H1 (cell line): ENCODE results near the gene DPM3. TPM values are rescaled to one million over a fixed set of nuclear protein-coding genes. Genes with fewer than 3 reads are reported as not detected.

Source experiments
- CTCF ChIA-PET: fragments of 300-600 bp; sonication (Branson Sonifier 250); formaldehyde crosslinking; loops from one replicate; lab custom pipeline; 2021; ENCODE audit not compliant: partially characterized antibody; lab: Charles Lee
- POLR2A ChIA-PET: fragments of 300-600 bp; sonication (Branson Sonifier 250); formaldehyde crosslinking; loops from one replicate; lab custom pipeline; 2021; ENCODE audit warnings: inconsistent platforms; ENCODE audit not compliant: partially characterized antibody; lab: Charles Lee
- DNase-seq, 2 experiments: peaks; one replicate each; pipeline versions ENCODE4 v3.0.0 to v3.0.0-alpha.2; 2010 to 2022; ENCODE audit warnings: low spot score in 2 of 2, low read depth in 1 of 2, mixed read lengths in 1 of 2
- FAIRE-seq: peaks from 2 replicates; lab custom pipeline; 2011; peaks lifted over from hg19 to GRCh38; lab: Jason Lieb, UNC
- H2AFZ ChIP-seq: 2 replicates; pipeline ENCODE4 v1.8.1; 2012; ENCODE audit warnings: low read length, inconsistent platforms
- H2AK5ac ChIP-seq: 2 replicates; pipeline ENCODE4 v1.6.1; 2013; ENCODE audit warnings: low read depth, low read length
- H2BK120ac ChIP-seq: replicated peaks from 2 replicates; pipeline ENCODE3; 2013; ENCODE audit warnings: low read depth, low read length, inconsistent platforms
- H2BK12ac ChIP-seq: 2 replicates; pipeline ENCODE4 v1.6.1; 2013; ENCODE audit warnings: low read depth, low read length
- H2BK15ac ChIP-seq: 2 replicates; pipeline ENCODE4 v1.6.1; 2013; ENCODE audit warnings: low read length
- H2BK20ac ChIP-seq: 2 replicates; pipeline ENCODE4 v1.6.1; 2013; ENCODE audit warnings: low read length
- H2BK5ac ChIP-seq: 2 replicates; pipeline ENCODE4 v1.6.1; 2013; ENCODE audit warnings: low read depth, low read length
- H3K14ac ChIP-seq: 2 replicates; pipeline ENCODE4 v1.6.1; 2013; ENCODE audit warnings: inconsistent platforms; ENCODE audit not compliant: insufficient read length
- H3K18ac ChIP-seq: 2 replicates; pipeline ENCODE4 v1.6.1; 2013; ENCODE audit warnings: low read length; ENCODE audit errors: extremely low read depth
- H3K23ac ChIP-seq: 2 replicates; pipeline ENCODE4 v1.6.1; 2013; ENCODE audit warnings: inconsistent platforms; ENCODE audit not compliant: insufficient read length
- H3K23me2 ChIP-seq: 2 replicates; pipeline ENCODE4 v1.6.1; 2013; ENCODE audit warnings: low read depth, low read length
- H3K27ac ChIP-seq: 2 replicates; pipeline ENCODE4 v1.6.1; 2011; ENCODE audit warnings: low read depth, low read length, inconsistent platforms
- H3K27me3 ChIP-seq, 4 experiments: replicated peaks in 1 of 4; 1 replicate in 1 of 4; 2 replicates in 3 of 4; pipeline versions ENCODE4 v1.6.1 to v1.8.1; 2011 to 2013; ENCODE audit warnings: low read length in 3 of 4, mild to moderate bottlenecking in 3 of 4, inconsistent platforms in 2 of 4, mixed read lengths in 2 of 4, moderate library complexity in 1 of 4; ENCODE audit not compliant: control insufficient read depth in 3 of 4, insufficient read depth in 3 of 4; ENCODE audit errors: extremely low read depth in 1 of 4
- H3K36me3 ChIP-seq, 4 experiments: 2 replicates each; pipeline versions ENCODE4 v1.6.1 to v1.8.1; 2011 to 2013; ENCODE audit warnings: mild to moderate bottlenecking in 4 of 4, low read length in 3 of 4, moderate library complexity in 2 of 4, control low read depth in 1 of 4, inconsistent platforms in 1 of 4; ENCODE audit not compliant: insufficient read depth in 4 of 4, control insufficient read depth in 2 of 4
- H3K4ac ChIP-seq: replicated peaks from 2 replicates; pipeline ENCODE3; 2013; ENCODE audit warnings: low read length, low read depth, mixed read lengths, inconsistent platforms; ENCODE audit not compliant: insufficient read length
- H3K4me1 ChIP-seq, 4 experiments: replicated peaks in 1 of 4; 1 replicate in 1 of 4; 2 replicates in 3 of 4; pipeline versions ENCODE4 v1.6.1 to v1.8.1; 2011 to 2013; ENCODE audit warnings: low read length in 3 of 4, inconsistent platforms in 2 of 4, mixed read lengths in 1 of 4; ENCODE audit not compliant: insufficient read depth in 4 of 4, control insufficient read depth in 3 of 4
- H3K4me2 ChIP-seq, 2 experiments: 2 replicates each; pipeline versions ENCODE4 v1.6.1 to v1.8.1; 2011 to 2013; ENCODE audit warnings: low read depth in 2 of 2, low read length in 2 of 2, control low read depth in 1 of 2, inconsistent platforms in 1 of 2, mild to moderate bottlenecking in 1 of 2; ENCODE audit not compliant: insufficient read depth in 1 of 2
- H3K4me3 ChIP-seq, 4 experiments: fragments of 200-600, 300-600 bp in 1 of 4; sonication (generic), shearing (Covaris generic), sonication (Bioruptor Twin) in 1 of 4; 2 replicates each; pipeline versions ENCODE4 v1.5.1 to v1.8.1; 2011 to 2016; ENCODE audit warnings: low read length in 4 of 4, low read depth in 3 of 4, control low read depth in 2 of 4, inconsistent platforms in 2 of 4, mild to moderate bottlenecking in 2 of 4, mixed read lengths in 1 of 4, moderate library complexity in 1 of 4; ENCODE audit not compliant: insufficient read depth in 2 of 4; ENCODE audit errors: extremely low read depth in 1 of 4
- H3K56ac ChIP-seq: replicated peaks from 2 replicates; pipeline ENCODE3; 2013; ENCODE audit warnings: low read depth, mild to moderate bottlenecking, mixed read lengths, low read length, inconsistent platforms; ENCODE audit not compliant: insufficient read length
- H3K79me1 ChIP-seq: 2 replicates; pipeline ENCODE4 v1.6.1; 2013; ENCODE audit warnings: low read depth, low read length, control low read depth
- H3K79me2 ChIP-seq, 2 experiments: 2 replicates each; pipeline versions ENCODE4 v1.6.1 to v1.8.1; 2012 to 2013; ENCODE audit warnings: low read length in 2 of 2, mild to moderate bottlenecking in 2 of 2, inconsistent platforms in 1 of 2; ENCODE audit not compliant: insufficient read depth in 2 of 2, control insufficient read depth in 1 of 2
- H3K9ac ChIP-seq, 4 experiments: replicated peaks in 1 of 4; 1 replicate in 1 of 4; 2 replicates in 3 of 4; pipeline versions ENCODE4 v1.6.1 to v1.8.1; 2011 to 2013; ENCODE audit warnings: low read depth in 3 of 4, low read length in 3 of 4, control low read depth in 2 of 4, mild to moderate bottlenecking in 2 of 4, moderate library complexity in 2 of 4, inconsistent platforms in 1 of 4; ENCODE audit errors: extremely low read depth in 1 of 4
- H3K9me3 ChIP-seq, 2 experiments: 2 replicates each; pipeline versions ENCODE4 v1.6.1 to v1.8.1; 2012 to 2013; ENCODE audit warnings: mild to moderate bottlenecking in 2 of 2, moderate library complexity in 2 of 2, control low read depth in 1 of 2, inconsistent platforms in 1 of 2, low read depth in 1 of 2, low read length in 1 of 2, mixed read lengths in 1 of 2; ENCODE audit not compliant: insufficient read depth in 2 of 2
- H4K20me1 ChIP-seq, 2 experiments: replicated peaks in 1 of 2; 2 replicates each; pipeline versions ENCODE3 to v1.8.1; 2011 to 2013; ENCODE audit warnings: inconsistent platforms in 2 of 2, low read length in 2 of 2, mild to moderate bottlenecking in 1 of 2; ENCODE audit not compliant: insufficient read depth in 2 of 2, control insufficient read depth in 1 of 2
- H4K5ac ChIP-seq: 2 replicates; pipeline ENCODE4 v1.6.1; 2013; ENCODE audit warnings: low read length, low read depth, mixed read lengths, inconsistent platforms; ENCODE audit not compliant: insufficient read length
- H4K8ac ChIP-seq: 2 replicates; pipeline ENCODE4 v1.8.0; 2013; ENCODE audit warnings: mild to moderate bottlenecking, moderate library complexity, low read length, inconsistent platforms; ENCODE audit not compliant: insufficient read depth; ENCODE audit errors: extremely low read depth
- H4K91ac ChIP-seq: replicated peaks from 2 replicates; pipeline ENCODE3; 2013; ENCODE audit warnings: low read length, mixed read lengths, inconsistent platforms; ENCODE audit not compliant: insufficient read length
- ASH2L ChIP-seq: fragments of 200-600, 300-600 bp; sonication (generic); IDR thresholded peaks from one replicate; pipeline ENCODE4 v1.7.1; 2017; ENCODE audit warnings: low read length
- CBX8 ChIP-seq: fragments of 300-800, 300-1000 bp; sonication (generic); IDR thresholded peaks from 2 replicates; pipeline ENCODE4 v1.7.1; 2016; ENCODE audit warnings: low read depth, low read length, borderline replicate concordance
- GABPA ChIP-seq: IDR thresholded peaks from 2 replicates; pipeline ENCODE4 v1.6.1; 2011; ENCODE audit warnings: mild to moderate bottlenecking, low read length, moderate library complexity, borderline replicate concordance; ENCODE audit not compliant: insufficient read depth
- JUND ChIP-seq: IDR thresholded peaks from 2 replicates; pipeline ENCODE4 v1.6.1; 2011; ENCODE audit warnings: mild to moderate bottlenecking, improper control_type of control experiment, low read length
- NRF1 ChIP-seq: IDR thresholded peaks from 2 replicates; pipeline ENCODE4 v1.6.1; 2011; ENCODE audit warnings: mild to moderate bottlenecking, low read depth, low read length, improper control_type of control experiment
- RAD21 ChIP-seq, 2 experiments: IDR thresholded peaks in 1 of 2; conservative IDR thresholded peaks in 1 of 2; 2 replicates each; pipeline ENCODE4 v1.6.1; 2011; ENCODE audit warnings: low read depth in 2 of 2, low read length in 2 of 2, improper control_type of control experiment in 1 of 2, inconsistent platforms in 1 of 2, mild to moderate bottlenecking in 1 of 2, moderate library complexity in 1 of 2
- RBBP5 ChIP-seq: IDR thresholded peaks from 2 replicates; pipeline ENCODE4 v1.7.1; 2012; ENCODE audit warnings: low read depth, mild to moderate bottlenecking, inconsistent platforms, low read length, moderate library complexity, borderline replicate concordance
- RXRA ChIP-seq: IDR thresholded peaks from 2 replicates; pipeline ENCODE4 v1.6.1; 2011; ENCODE audit warnings: low read depth, mild to moderate bottlenecking, low read length, moderate library complexity; ENCODE audit not compliant: insufficient read depth
- SAP30 ChIP-seq: fragments of 300-600 bp; sonication (generic); IDR thresholded peaks from 2 replicates; pipeline ENCODE4 v1.7.1; 2012; ENCODE audit warnings: low read length, moderate library complexity, mild to moderate bottlenecking, inconsistent platforms; ENCODE audit not compliant: insufficient read depth, insufficient replicate concordance
- TEAD4 ChIP-seq: IDR thresholded peaks from 2 replicates; pipeline ENCODE4 v1.6.1; 2012; ENCODE audit warnings: low read depth, low read length, inconsistent platforms, mixed read lengths
- ZNF274 ChIP-seq: IDR thresholded peaks from 2 replicates; pipeline ENCODE4 v1.7.0; 2012; ENCODE audit warnings: low read length, borderline replicate concordance; ENCODE audit errors: extremely low read depth
- WGBS, 2 experiments: shearing (Covaris generic) in 1 of 2; methylation state at CpG; one replicate each; pipeline versions ENCODE4 v1.1.6 to v1.1.7; 2013 to 2015; ENCODE audit warnings: low lambda C conversion rate in 2 of 2, mixed read lengths in 2 of 2, inconsistent platforms in 1 of 2, low coverage in 1 of 2, missing lambda C conversion rate in 1 of 2; ENCODE audit not compliant: insufficient replicate concordance in 2 of 2, insufficient coverage in 1 of 2, insufficient read length in 1 of 2; ENCODE audit errors: extremely low coverage in 1 of 2, missing lambda C conversion rate in 1 of 2; 5-methylcytosine and 5-hydroxymethylcytosine counted together
- polyA plus RNA-seq, 7 experiments: library from polyadenylated mRNA; depleted of rRNA in 3 of 7; stranded (reverse) in 5 of 7; unstranded in 2 of 7; fragments of >200 nt in 5 of 7; fragments of 200-250 nt in 2 of 7; gene quantifications; 1 replicate in 5 of 7; 2 replicates in 1 of 7; 4 replicates in 1 of 7; pipeline versions ENCODE4 v1.2.1 to v1.2.3, GENCODE V29; 2011 to 2013; ENCODE audit warnings: missing spikeins in 2 of 7, mixed read lengths in 2 of 7
- total RNA-seq: library from RNA; stranded (reverse); fragmentation: NEBNext Ultra II Directional; extraction: Animal tissue kit (Norgen Biotek cat#: 25700); gene quantifications from 2 replicates; pipeline ENCODE4 v1.2.1, GENCODE V29; 2021

Gene DPM3
- total and polyA plus RNA-seq, 2 of the 8 experiments (the other 6 are each of a cell fraction or from before 2014, with no cell fraction given): 44.8 to 227 TPM

DNA sequence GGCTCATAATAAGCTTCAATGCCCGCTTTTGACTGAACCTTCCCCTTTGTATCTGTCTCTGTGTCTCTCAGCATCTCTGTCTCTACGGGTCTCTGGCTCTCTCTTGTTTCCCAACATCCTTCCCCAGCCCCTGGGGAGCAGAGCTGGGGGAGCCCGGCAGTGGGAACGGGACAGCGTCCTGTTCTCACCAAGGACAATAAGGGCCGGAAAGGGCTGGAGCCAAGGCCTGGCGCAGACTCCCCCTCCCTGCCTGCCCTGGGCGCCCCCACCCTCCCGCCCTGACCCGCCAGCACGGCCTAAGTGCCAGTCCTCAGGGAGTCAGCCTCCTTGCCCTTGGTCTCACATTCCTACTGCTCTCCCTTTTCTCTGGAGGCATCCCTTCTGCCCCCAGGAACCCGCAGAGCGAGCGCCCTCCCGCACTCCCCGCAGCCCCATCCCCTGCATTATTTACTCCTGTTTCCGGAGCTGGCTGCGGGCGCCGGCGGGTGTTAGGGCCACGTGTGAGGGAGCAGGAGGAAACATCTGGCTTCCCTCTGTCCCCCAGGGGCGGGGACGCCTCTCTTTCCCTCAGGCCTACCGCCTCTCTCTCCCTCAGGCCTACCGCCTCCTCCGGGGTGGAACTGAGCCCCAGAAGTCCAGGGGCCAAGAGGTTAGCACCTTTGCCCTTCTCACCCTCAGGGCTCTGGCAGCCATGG lies 26.3 kb upstream of the DPM3 start:
- Histone ChIP-seq H3K36me3 (peaks cover 0 to 10% (median 7%) of the 10 kb centered on the region in 4 experiments; a peak in 4 of 8 replicates), H3K23me2 (peaks cover 11% of the 10 kb centered on the region), H3K79me2 (peaks cover 0 to 2% of the 10 kb centered on the region in 2 experiments; a peak in 1 of 4 replicates), H4K8ac (peak overlapping the region; percentile 42), H2BK15ac (peak overlapping the region; percentile 100; the same call in 1 of the 2 replicates), H2BK5ac (peak overlapping the region; percentile 60; the same call in 1 of the 2 replicates), H2AK5ac (no peak overlapping the region), H2BK120ac (no peak overlapping the region), H3K4ac (peak overlapping the region; percentile 71), H4K5ac (peak overlapping the region; percentile 46), H4K91ac (peak overlapping the region; percentile 75), H2AFZ (peak overlapping the region; percentile 37), H3K79me1 (no peaks in the 10 kb centered on the region), H3K9ac (0 out of 7 replicates have a peak overlapping the region, but pooled peaks of 1 of the 4 experiments have one; percentile 8), H3K4me3 (peak overlapping the region; percentile 28 to 71 (median 32); a peak in 6 of 8 replicates), H3K27me3 (no peaks in the 10 kb centered on the region), H3K27ac (no peak overlapping the region), H3K18ac (peak overlapping the region; percentile 73), H3K4me1 (peaks cover 2 to 17% (median 13%) of the 10 kb centered on the region in 4 experiments), H3K23ac (no peak overlapping the region), H4K20me1 (no peaks in the 10 kb centered on the region), H2BK12ac (peak overlapping the region; percentile 87; the same call in 1 of the 2 replicates), H3K56ac (no peak overlapping the region), H3K14ac (no peak overlapping the region), H2BK20ac (0 out of 2 replicates have a peak overlapping the region, but pooled peaks have one; percentile 2), H3K4me2 (peak overlapping the region; percentile 63 to 100), H3K9me3 (no peaks in the 10 kb centered on the region)
- ChIA-PET POLR2A (interaction anchor here (0.5 to 3.0 kb wide), 15 partner anchors 8 to 195 kb away, joined by 3 to 24 read pairs (median 4); partner anchors contain the start of gene SLC50A1), CTCF (interaction anchor here (0.6 to 12.4 kb wide), 31 partner anchors 7 to 560 kb away, joined by 3 to 215 read pairs (median 5); partner anchors contain the start of genes DPM3, EFNA1, EFNA4 and SLC50A1)
- DNase-seq (peak in 1 of 2 experiments; percentile 82), FAIRE-seq (no peak)
- WGBS, 2 experiments: 14% methylated on average over 18 of the region's 27 CpGs; no CpG with 5 or more reads in 1 of the 2 experiments
- TF ChIP-seq ZNF274: no peak
- no peak for TF ChIP-seq NRF1
- TF ChIP-seq SAP30: no peak
- no peak for TF ChIP-seq JUND
- TF ChIP-seq RAD21 (IDR thresholded peaks at IDR 0.05 in 1 of 2, conservative IDR thresholded peaks at IDR 0.05 in 1 of 2; ENCODE audit: low read depth in 2 of 2, low read length in 2 of 2): no peak
- 0 out of 2 replicates have a peak, but pooled peaks have one; percentile 48 for TF ChIP-seq RBBP5
- TF ChIP-seq CBX8: no peak
- TF ChIP-seq GABPA: no peak
- no peak for TF ChIP-seq TEAD4
- no peak for TF ChIP-seq ASH2L
- TF ChIP-seq RXRA: no peak
